ENCODE data around the gene ZNF536.

ZNF536 gene

DNA sequence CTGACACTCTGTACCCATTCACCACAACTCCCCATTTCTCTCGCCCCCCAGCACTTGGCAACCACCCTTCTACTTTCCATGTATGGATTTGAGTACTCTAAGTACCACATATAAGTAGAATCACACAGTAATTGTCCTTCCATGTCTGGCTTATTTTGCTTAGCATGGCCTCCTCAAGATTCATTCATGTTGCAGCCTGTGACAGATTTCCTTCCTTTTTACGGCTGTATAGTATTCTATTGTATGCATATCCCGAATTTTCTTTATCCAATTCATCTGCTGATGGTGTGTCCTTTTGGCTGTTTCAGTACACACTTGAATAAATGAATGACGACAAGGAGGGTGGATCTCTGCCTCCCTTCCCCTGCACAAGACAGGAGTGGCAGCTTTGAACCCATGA, 95.1 kb downstream of the ZNF536 start:
- no peak for TF ChIP-seq CTCF (IDR thresholded peaks at IDR 0.05; ENCODE audit: control extremely low read depth, extremely low read depth, low read depth, missing control alignments)
- no peak for DNase-seq (ENCODE audit: extremely low spot score)
- ChIA-PET POLR2A (no interaction called here), CTCF (no interaction called here)

GRCh38 chr19:30469774-30470173, 97.6 kb downstream of the ZNF536 start:
- no peak for DNase-seq (ENCODE audit: extremely low spot score)
- no peak for TF ChIP-seq CTCF (IDR thresholded peaks at IDR 0.05; ENCODE audit: control extremely low read depth, extremely low read depth, low read depth, missing control alignments)
- ChIA-PET POLR2A (no interaction called here), CTCF (no interaction called here)

- no peak for TF ChIP-seq CTCF (IDR thresholded peaks at IDR 0.05; ENCODE audit: control extremely low read depth, extremely low read depth, low read depth, missing control alignments)
- ChIA-PET POLR2A (no interaction called here), CTCF (no interaction called here)
- no peak for DNase-seq (ENCODE audit: extremely low spot score)
Measured at GRCh38 chr19:30471441-30471840, 99.3 kb downstream of the ZNF536 start.

GRCh38 chr19:30473334-30473867, 101.2 kb downstream of the ZNF536 start:
- no peak for TF ChIP-seq CTCF (IDR thresholded peaks at IDR 0.05; ENCODE audit: control extremely low read depth, extremely low read depth, low read depth, missing control alignments)
- ChIA-PET POLR2A (no interaction called here), CTCF (no interaction called here)
- no peak for DNase-seq (ENCODE audit: extremely low spot score)

DNA sequence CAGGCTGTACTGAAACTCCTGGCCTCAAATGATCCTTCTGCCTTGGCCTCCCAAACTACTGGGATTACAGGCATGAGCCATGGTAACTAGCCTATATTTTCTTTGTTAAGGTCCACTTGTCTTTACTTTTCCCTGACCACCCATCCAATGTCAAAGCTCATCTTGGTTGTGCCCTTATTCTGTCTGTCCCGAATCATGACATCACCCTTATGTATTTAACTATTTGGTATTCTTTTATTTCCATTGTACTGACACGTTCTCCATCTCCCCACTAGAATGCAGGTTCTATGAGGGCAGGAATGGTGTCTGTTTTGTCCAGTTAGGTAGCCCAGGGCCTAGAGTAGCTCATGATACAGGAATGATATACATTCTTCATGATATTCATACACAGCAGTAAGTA, 104.8 kb downstream of the ZNF536 start:
- ChIA-PET POLR2A (no interaction called here), CTCF (no interaction called here)
- DNase-seq (ENCODE audit: extremely low spot score) = no peak
- no peak for TF ChIP-seq CTCF (IDR thresholded peaks at IDR 0.05; ENCODE audit: control extremely low read depth, extremely low read depth, low read depth, missing control alignments)

DNA sequence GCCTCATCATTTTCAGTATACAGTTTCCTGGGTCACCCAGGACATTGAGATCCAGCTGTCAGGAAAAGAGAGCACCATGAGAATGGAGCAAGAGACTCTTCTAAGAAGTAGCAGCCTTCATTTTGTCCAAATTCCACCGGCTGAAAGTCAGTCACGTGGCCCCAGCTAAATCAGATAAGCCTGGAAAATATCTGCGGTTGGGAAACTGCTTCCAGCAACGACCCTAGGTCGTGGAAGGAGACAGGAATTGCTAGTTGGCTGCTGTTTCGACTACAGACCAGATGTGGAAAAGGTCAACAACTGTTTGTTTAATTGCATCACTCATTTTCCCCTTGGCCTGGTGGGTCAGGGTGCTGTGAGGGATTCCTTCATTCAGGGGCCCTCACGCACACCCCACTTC, 107.0 kb downstream of the ZNF536 start:
- no peak for DNase-seq (ENCODE audit: extremely low spot score)
- no peak for TF ChIP-seq CTCF (IDR thresholded peaks at IDR 0.05; ENCODE audit: control extremely low read depth, extremely low read depth, low read depth, missing control alignments)
- ChIA-PET CTCF (interaction anchor here (1.2 kb wide), 1 partner anchor 203 kb away, joined by 3 read pairs; no protein-coding TSS in a partner anchor), POLR2A (no interaction called here)

DNA sequence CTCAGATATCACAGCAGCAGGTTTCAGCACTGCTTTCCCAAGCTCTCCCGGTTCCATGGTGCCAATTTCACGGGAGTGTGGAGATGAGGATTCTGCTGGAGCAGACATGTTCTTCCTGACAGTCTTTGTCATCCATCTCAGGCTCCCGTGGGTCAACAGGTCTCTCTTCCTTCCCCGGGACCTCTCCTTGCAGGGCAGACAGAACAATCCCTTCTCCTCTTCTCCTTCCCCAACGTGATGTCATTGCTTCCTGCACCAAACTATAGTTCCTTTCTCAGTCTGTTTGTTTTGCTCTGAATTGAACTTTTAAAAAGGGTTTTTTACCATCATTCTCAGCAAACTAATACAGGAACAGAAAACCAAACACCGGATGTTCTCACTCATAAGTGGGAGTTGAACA, 107.9 kb downstream of the ZNF536 start:
- ChIA-PET CTCF (interaction anchor here (1.2 kb wide), 1 partner anchor 203 kb away, joined by 3 read pairs; no protein-coding TSS in a partner anchor), POLR2A (no interaction called here)
- no peak for TF ChIP-seq CTCF (IDR thresholded peaks at IDR 0.05; ENCODE audit: control extremely low read depth, extremely low read depth, low read depth, missing control alignments)
- DNase-seq (ENCODE audit: extremely low spot score) = no peak
